ENCODE data around the gene RSPH9. TPM values are rescaled to one million over a fixed set of nuclear protein-coding genes. Genes with fewer than 3 reads are reported as not detected.

RSPH9 gene
- total RNA-seq, 1 donor from 2014 or later, result 0.20 TPM

- ATAC-seq, result no peak
- no peak overlapping the region for H3K27ac ChIP-seq
- TF ChIP-seq, protein P1, sequence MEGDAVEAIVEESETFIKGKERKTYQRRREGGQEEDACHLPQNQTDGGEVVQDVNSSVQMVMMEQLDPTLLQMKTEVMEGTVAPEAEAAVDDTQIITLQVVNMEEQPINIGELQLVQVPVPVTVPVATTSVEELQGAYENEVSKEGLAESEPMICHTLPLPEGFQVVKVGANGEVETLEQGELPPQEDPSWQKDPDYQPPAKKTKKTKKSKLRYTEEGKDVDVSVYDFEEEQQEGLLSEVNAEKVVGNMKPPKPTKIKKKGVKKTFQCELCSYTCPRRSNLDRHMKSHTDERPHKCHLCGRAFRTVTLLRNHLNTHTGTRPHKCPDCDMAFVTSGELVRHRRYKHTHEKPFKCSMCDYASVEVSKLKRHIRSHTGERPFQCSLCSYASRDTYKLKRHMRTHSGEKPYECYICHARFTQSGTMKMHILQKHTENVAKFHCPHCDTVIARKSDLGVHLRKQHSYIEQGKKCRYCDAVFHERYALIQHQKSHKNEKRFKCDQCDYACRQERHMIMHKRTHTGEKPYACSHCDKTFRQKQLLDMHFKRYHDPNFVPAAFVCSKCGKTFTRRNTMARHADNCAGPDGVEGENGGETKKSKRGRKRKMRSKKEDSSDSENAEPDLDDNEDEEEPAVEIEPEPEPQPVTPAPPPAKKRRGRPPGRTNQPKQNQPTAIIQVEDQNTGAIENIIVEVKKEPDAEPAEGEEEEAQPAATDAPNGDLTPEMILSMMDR (IDR thresholded peaks at IDR 0.05), result no peak
- no peaks in the 10 kb centered on the region for H3K9me3 ChIP-seq
- no peak for DNase-seq
- no peaks in the 10 kb centered on the region for H3K27me3 ChIP-seq
- intact Hi-C loops (cut with DNase I), result no loop called here
- no peak overlapping the region for H3K4me3 ChIP-seq
- H3K4me1 ChIP-seq, result peaks cover 35% of the 10 kb centered on the region
- H3K36me3 ChIP-seq, result peaks cover 41% of the 10 kb centered on the region
Measured at GRCh38 chr6:43670623-43670986, 25.8 kb downstream of the RSPH9 start.

- ATAC-seq (no peak), DNase-seq (no peak)
- Histone ChIP-seq H3K27ac (no peak overlapping the region), H3K4me1 (peaks cover 35% of the 10 kb centered on the region), H3K36me3 (peaks cover 47% of the 10 kb centered on the region), H3K9me3 (no peaks in the 10 kb centered on the region), H3K4me3 (no peak overlapping the region), H3K27me3 (no peaks in the 10 kb centered on the region)
- TF ChIP-seq, protein P1 (IDR thresholded peaks at IDR 0.05), result no peak
- intact Hi-C loops (cut with DNase I), result no loop called here
Measured at GRCh38 chr6:43671011-43671800, 26.4 kb downstream of the RSPH9 start.

- TF ChIP-seq, protein P1 (IDR thresholded peaks at IDR 0.05), result no peak
- Histone ChIP-seq H3K27ac (peak overlapping the region; percentile 52), H3K9me3 (no peaks in the 10 kb centered on the region), H3K4me1 (peaks cover 34% of the 10 kb centered on the region), H3K36me3 (peaks cover 55% of the 10 kb centered on the region), H3K4me3 (no peak overlapping the region), H3K27me3 (no peaks in the 10 kb centered on the region)
- intact Hi-C loops (cut with DNase I), result no loop called here
- ATAC-seq, result no peak
- no peak for DNase-seq
Measured at GRCh38 chr6:43671801-43672690, 27.2 kb downstream of the RSPH9 start.

DNA sequence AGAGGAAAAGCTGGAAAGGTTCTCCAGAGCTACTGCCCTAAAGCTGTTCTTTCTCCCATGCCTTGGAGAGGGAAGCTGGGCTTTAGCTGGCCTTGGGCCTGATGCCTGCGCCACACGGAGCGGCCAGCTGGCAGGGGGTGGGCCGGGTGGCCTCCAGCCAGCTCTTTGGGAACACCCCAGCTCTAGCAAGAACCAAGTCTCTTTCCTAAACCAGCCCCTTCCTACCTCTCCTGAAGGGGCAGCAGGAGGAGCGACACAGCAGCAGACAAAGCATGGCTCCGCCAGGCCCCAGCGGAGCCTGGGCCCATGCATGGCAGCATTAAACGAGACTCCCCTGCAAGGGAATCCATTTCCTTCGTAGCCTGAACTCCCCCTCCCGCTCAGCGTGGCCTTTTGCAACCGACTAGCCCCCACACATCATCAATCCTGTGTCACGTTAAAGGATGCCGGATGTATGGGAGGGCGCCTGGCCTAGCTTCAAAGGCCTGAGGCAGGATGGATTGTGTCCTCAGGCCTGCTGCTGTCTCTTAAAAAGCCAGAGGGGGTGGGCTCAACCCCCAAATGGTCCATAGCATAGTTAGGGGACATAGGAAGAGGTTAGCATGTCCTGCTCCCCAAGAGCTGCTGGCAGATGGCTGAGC is 28.7 kb downstream of the RSPH9 start:
- no peak for ATAC-seq
- H3K9me3 ChIP-seq, result no peaks in the 10 kb centered on the region
- H3K27ac ChIP-seq, result peak overlapping the region; percentile 52
- TF ChIP-seq, protein P1 (IDR thresholded peaks at IDR 0.05), result no peak
- no peak for DNase-seq
- no peak overlapping the region for H3K4me3 ChIP-seq
- no peaks in the 10 kb centered on the region for H3K27me3 ChIP-seq
- H3K4me1 ChIP-seq, result peaks cover 19% of the 10 kb centered on the region
- H3K36me3 ChIP-seq, result peaks cover 70% of the 10 kb centered on the region
- intact Hi-C loops (cut with DNase I), result no loop called here

GRCh38 chr6:43674291-43674690 is 29.5 kb downstream of the RSPH9 start:
- no peak for ATAC-seq
- Histone ChIP-seq H3K27me3 (no peaks in the 10 kb centered on the region), H3K9me3 (no peaks in the 10 kb centered on the region), H3K4me1 (peaks cover 12% of the 10 kb centered on the region), H3K27ac (no peak overlapping the region), H3K4me3 (no peak overlapping the region), H3K36me3 (peaks cover 78% of the 10 kb centered on the region)
- TF ChIP-seq, protein P1 (IDR thresholded peaks at IDR 0.05), result no peak
- no peak for DNase-seq
- intact Hi-C loops (cut with DNase I), result no loop called here

Measured in upper lobe of right lung (tissue), 1 donor.